ENCODE data around the gene SUCO. TPM values are rescaled to one million over a fixed set of nuclear protein-coding genes. Genes with fewer than 3 reads are reported as not detected.

Gene SUCO
- total and polyA plus RNA-seq, 2 donors (not counting 3 experiments of a cell fraction or from before 2014, with no cell fraction given) = 5.1 to 27.2 TPM

GRCh38 chr1:172537366-172537765 is 4.4 kb downstream of the SUCO start:
- Histone ChIP-seq H2AFZ (ENCODE audit: low read depth, low read length) (no peak overlapping the region), H3K9me1 (replicated peaks; ENCODE audit: control insufficient read depth, extremely low read depth, insufficient read depth, low read length) (no peaks in the 10 kb centered on the region), H3K27me3 (ENCODE audit: control insufficient read depth in 2 of 2, insufficient read depth in 2 of 2, low read length in 2 of 2) (no peaks in the 10 kb centered on the region), H3K4me3 (replicated peaks in 1 of 3; ENCODE audit: insufficient read depth in 1 of 3, low read depth in 1 of 3, low read length in 3 of 3) (no peak overlapping the region), H3K9ac (replicated peaks; ENCODE audit: extremely low read depth, insufficient read depth, low read length) (no peak overlapping the region), H3K4me2 (ENCODE audit: insufficient read depth, low read length) (no peak overlapping the region), H3K79me2 (ENCODE audit: control insufficient read depth, insufficient read depth, low read length) (peaks cover 86% of the 10 kb centered on the region), H3K36me3 (ENCODE audit: control insufficient read depth in 2 of 2, extremely low read depth in 1 of 2, insufficient read depth in 2 of 2, low read length in 2 of 2) (no peaks in the 10 kb centered on the region), H4K20me1 (replicated peaks; ENCODE audit: control insufficient read depth, extremely low read depth, insufficient read depth, low read length) (peaks cover 14% of the 10 kb centered on the region), H3K4me1 (ENCODE audit: control insufficient read depth, extremely low read depth, insufficient read depth, low read length) (peaks cover 10% of the 10 kb centered on the region), H3K9me3 (replicated peaks; ENCODE audit: control insufficient read depth, insufficient read depth, low read length) (no peaks in the 10 kb centered on the region), H3K27ac (ENCODE audit: insufficient read depth, low read depth, low read length) (no peak overlapping the region)
- no TSS peak for BruUV-seq (replicated peaks)
- DNase-seq (ENCODE audit: low read depth, low spot score) (no peak), FAIRE-seq (no peak)
- ChIA-PET CTCF (interaction anchor here (1.2 to 1.6 kb wide), 3 partner anchors 11 to 182 kb away, joined by 3 to 6 read pairs (median 5); no protein-coding TSS in a partner anchor), POLR2A (no interaction called here)
- dilution Hi-C loops (cut with MboI; ENCODE audit: extremely low pct_ligation_motif_present, low sequenced_read_pairs) (no loop called here), intact Hi-C loops (cut with micrococcal nuclease) (loop anchor here (10.0 kb wide), 1 partner anchor 213 kb away; no protein-coding TSS in a partner anchor)
- no peak for TF ChIP-seq POLR2A (IDR thresholded peaks at IDR 0.05; ENCODE audit: low read depth, low read length)
- TF ChIP-seq FOS (IDR thresholded peaks at IDR 0.05; ENCODE audit: borderline replicate concordance, insufficient read depth, low read length) = peak; percentile 11
- no peak for TF ChIP-seq MAX (IDR thresholded peaks at IDR 0.05; ENCODE audit: insufficient read depth, insufficient read length)
- TF ChIP-seq MYC (IDR thresholded peaks at IDR 0.05; ENCODE audit: low read depth, low read length) = no peak
- no peak for TF ChIP-seq CTCF (IDR thresholded peaks at IDR 0.05; ENCODE audit: extremely low read depth in 1 of 2, insufficient read depth in 1 of 2, low read depth in 1 of 2, low read length in 2 of 2)

- no peak overlapping the region for H3K4me3 ChIP-seq (replicated peaks in 1 of 3; ENCODE audit: insufficient read depth in 1 of 3, low read depth in 1 of 3, low read length in 3 of 3)
- no peak overlapping the region for H3K27ac ChIP-seq (ENCODE audit: insufficient read depth, low read depth, low read length)
- FAIRE-seq = no peak
- DNase-seq (ENCODE audit: low read depth, low spot score) = no peak
- H4K20me1 ChIP-seq (replicated peaks; ENCODE audit: control insufficient read depth, extremely low read depth, insufficient read depth, low read length) = peaks cover 14% of the 10 kb centered on the region
- TF ChIP-seq GATA2 (IDR thresholded peaks at IDR 0.05; ENCODE audit: insufficient read depth, insufficient read length, low read depth, low read length) (no peak), EZH2 (IDR thresholded peaks at IDR 0.05; ENCODE audit: borderline replicate concordance, low read depth, low read length, severe bottlenecking) (no peak), POLR2AphosphoS5 (IDR thresholded peaks at IDR 0.05; ENCODE audit: insufficient read depth, low read depth, low read length) (no peak), FOS (IDR thresholded peaks at IDR 0.05; ENCODE audit: borderline replicate concordance, insufficient read depth, low read length) (no peak), MAX (IDR thresholded peaks at IDR 0.05; ENCODE audit: insufficient read depth, insufficient read length) (no peak), POLR2A (IDR thresholded peaks at IDR 0.05; ENCODE audit: low read depth, low read length) (no peak), CTCF (IDR thresholded peaks at IDR 0.05; ENCODE audit: extremely low read depth in 1 of 2, insufficient read depth in 1 of 2, low read depth in 1 of 2, low read length in 2 of 2) (no peak), MYC (IDR thresholded peaks at IDR 0.05; ENCODE audit: low read depth, low read length) (no peak), JUN (IDR thresholded peaks at IDR 0.05; ENCODE audit: borderline replicate concordance, insufficient read depth, insufficient read length, low read depth) (no peak)
- H3K9me3 ChIP-seq (replicated peaks; ENCODE audit: control insufficient read depth, insufficient read depth, low read length) = no peaks in the 10 kb centered on the region
- H3K36me3 ChIP-seq (ENCODE audit: control insufficient read depth in 2 of 2, extremely low read depth in 1 of 2, insufficient read depth in 2 of 2, low read length in 2 of 2) = no peaks in the 10 kb centered on the region
- no peaks in the 10 kb centered on the region for H3K27me3 ChIP-seq (ENCODE audit: control insufficient read depth in 2 of 2, insufficient read depth in 2 of 2, low read length in 2 of 2)
- ChIA-PET CTCF (interaction anchor here (1.2 to 1.6 kb wide), 3 partner anchors 10 to 182 kb away, joined by 3 to 6 read pairs (median 5); no protein-coding TSS in a partner anchor), POLR2A (no interaction called here)
- dilution Hi-C loops (cut with MboI; ENCODE audit: extremely low pct_ligation_motif_present, low sequenced_read_pairs) (no loop called here), intact Hi-C loops (cut with micrococcal nuclease) (loop anchor here (10.0 kb wide), 1 partner anchor 213 kb away; no protein-coding TSS in a partner anchor)
- no peaks in the 10 kb centered on the region for H3K9me1 ChIP-seq (replicated peaks; ENCODE audit: control insufficient read depth, extremely low read depth, insufficient read depth, low read length)
- peaks cover 91% of the 10 kb centered on the region for H3K79me2 ChIP-seq (ENCODE audit: control insufficient read depth, insufficient read depth, low read length)
- H3K9ac ChIP-seq (replicated peaks; ENCODE audit: extremely low read depth, insufficient read depth, low read length) = no peak overlapping the region
- no peak overlapping the region for H3K4me2 ChIP-seq (ENCODE audit: insufficient read depth, low read length)
- H2AFZ ChIP-seq (ENCODE audit: low read depth, low read length) = no peak overlapping the region
- no TSS peak for BruUV-seq (replicated peaks)
- peaks cover 10% of the 10 kb centered on the region for H3K4me1 ChIP-seq (ENCODE audit: control insufficient read depth, extremely low read depth, insufficient read depth, low read length)
These were observed 5.0 kb downstream of the SUCO start for GRCh38 chr1:172537827-172538391.
